ENCODE measurements around the gene CCDC18. TPM values are rescaled to one million over a fixed set of nuclear protein-coding genes. Genes with fewer than 3 reads are reported as not detected.

CCDC18 gene
- total RNA-seq, 2 experiments from 2014 or later: 21.8 to 24.6 TPM

DNA sequence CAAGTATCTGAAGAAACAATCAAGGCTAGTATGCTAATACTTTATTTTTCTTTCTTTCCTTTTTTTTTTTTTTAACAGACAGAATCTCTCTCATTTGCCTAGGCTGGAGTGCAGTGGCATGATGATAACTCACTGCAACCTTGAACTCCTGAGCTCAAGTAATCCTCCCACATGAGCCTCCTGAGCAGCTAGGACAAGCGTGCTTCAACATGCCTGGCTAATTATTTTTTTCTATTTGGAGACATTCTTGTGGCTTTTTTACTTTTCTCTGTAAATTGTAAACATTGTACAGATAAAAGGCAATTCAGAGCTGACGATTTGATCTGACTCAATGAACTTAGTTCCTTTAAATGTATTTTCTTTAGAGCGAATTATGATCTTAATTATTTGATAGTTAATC is 41.4 kb downstream of the CCDC18 start:
- CTCF ChIA-PET: interaction anchor here (0.8 to 1.0 kb wide), 2 partner anchors 17 to 83 kb away, joined by 3 to 4 read pairs; no protein-coding TSS in a partner anchor
- intact Hi-C loops (cut with micrococcal nuclease): no loop called here
- Mint-ChIP-seq H3K27ac (no peak overlapping the region), H3K27me3 (no peaks in the 10 kb centered on the region), H3K36me3 (ENCODE audit: low read depth) (peaks cover 56% of the 10 kb centered on the region), H3K9me3 (peaks cover 2% of the 10 kb centered on the region), H3K4me3 (no peak overlapping the region), H3K4me1 (ENCODE audit: low read depth) (peaks cover 20% of the 10 kb centered on the region)
- TF ChIP-seq, protein P1, sequence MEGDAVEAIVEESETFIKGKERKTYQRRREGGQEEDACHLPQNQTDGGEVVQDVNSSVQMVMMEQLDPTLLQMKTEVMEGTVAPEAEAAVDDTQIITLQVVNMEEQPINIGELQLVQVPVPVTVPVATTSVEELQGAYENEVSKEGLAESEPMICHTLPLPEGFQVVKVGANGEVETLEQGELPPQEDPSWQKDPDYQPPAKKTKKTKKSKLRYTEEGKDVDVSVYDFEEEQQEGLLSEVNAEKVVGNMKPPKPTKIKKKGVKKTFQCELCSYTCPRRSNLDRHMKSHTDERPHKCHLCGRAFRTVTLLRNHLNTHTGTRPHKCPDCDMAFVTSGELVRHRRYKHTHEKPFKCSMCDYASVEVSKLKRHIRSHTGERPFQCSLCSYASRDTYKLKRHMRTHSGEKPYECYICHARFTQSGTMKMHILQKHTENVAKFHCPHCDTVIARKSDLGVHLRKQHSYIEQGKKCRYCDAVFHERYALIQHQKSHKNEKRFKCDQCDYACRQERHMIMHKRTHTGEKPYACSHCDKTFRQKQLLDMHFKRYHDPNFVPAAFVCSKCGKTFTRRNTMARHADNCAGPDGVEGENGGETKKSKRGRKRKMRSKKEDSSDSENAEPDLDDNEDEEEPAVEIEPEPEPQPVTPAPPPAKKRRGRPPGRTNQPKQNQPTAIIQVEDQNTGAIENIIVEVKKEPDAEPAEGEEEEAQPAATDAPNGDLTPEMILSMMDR (IDR thresholded peaks at IDR 0.05): no peak
- no peak for ATAC-seq
- no peak for DNase-seq
- POLR2A ChIA-PET: interaction anchor here (1.0 to 1.2 kb wide), 2 partner anchors 14 to 79 kb away, joined by 3 read pairs; no protein-coding TSS in a partner anchor

- TF ChIP-seq, protein P1 (IDR thresholded peaks at IDR 0.05): no peak
- H3K4me1 Mint-ChIP-seq (ENCODE audit: low read depth): peaks cover 20% of the 10 kb centered on the region
- H3K36me3 Mint-ChIP-seq (ENCODE audit: low read depth): peaks cover 48% of the 10 kb centered on the region
- ChIA-PET POLR2A (no interaction called here), CTCF (no interaction called here)
- no peak overlapping the region for H3K4me3 Mint-ChIP-seq
- ATAC-seq (no peak), DNase-seq (no peak)
- intact Hi-C loops (cut with micrococcal nuclease): no loop called here
- H3K9me3 Mint-ChIP-seq: peaks cover 2% of the 10 kb centered on the region
- H3K27ac Mint-ChIP-seq: no peak overlapping the region
- H3K27me3 Mint-ChIP-seq: no peaks in the 10 kb centered on the region
Measured at GRCh38 chr1:93223023-93223675, 42.6 kb downstream of the CCDC18 start.

GRCh38 chr1:93235261-93235660 is 54.7 kb downstream of the CCDC18 start:
- H3K9me3 Mint-ChIP-seq: peaks cover 3% of the 10 kb centered on the region
- ATAC-seq (no peak), DNase-seq (no peak)
- no peaks in the 10 kb centered on the region for H3K27me3 Mint-ChIP-seq
- TF ChIP-seq, protein P1 (IDR thresholded peaks at IDR 0.05): no peak
- H3K27ac Mint-ChIP-seq: no peak overlapping the region
- CTCF ChIA-PET: no interaction called here
- no peaks in the 10 kb centered on the region for H3K4me1 Mint-ChIP-seq (ENCODE audit: low read depth)
- POLR2A ChIA-PET: interaction anchor here (1.2 kb wide), 1 partner anchor 14 kb away, joined by 3 read pairs; no protein-coding TSS in a partner anchor
- H3K4me3 Mint-ChIP-seq: no peak overlapping the region
- H3K36me3 Mint-ChIP-seq (ENCODE audit: low read depth): peaks cover 56% of the 10 kb centered on the region
- intact Hi-C loops (cut with micrococcal nuclease): no loop called here

GRCh38 chr1:93237021-93237420 is 56.5 kb downstream of the CCDC18 start:
- TF ChIP-seq, protein P1 (IDR thresholded peaks at IDR 0.05): no peak
- H3K36me3 Mint-ChIP-seq (ENCODE audit: low read depth): peaks cover 61% of the 10 kb centered on the region
- H3K4me1 Mint-ChIP-seq (ENCODE audit: low read depth): no peaks in the 10 kb centered on the region
- ChIA-PET POLR2A (no interaction called here), CTCF (no interaction called here)
- ATAC-seq (no peak), DNase-seq (no peak)
- no peaks in the 10 kb centered on the region for H3K27me3 Mint-ChIP-seq
- no peak overlapping the region for H3K27ac Mint-ChIP-seq
- peaks cover 6% of the 10 kb centered on the region for H3K9me3 Mint-ChIP-seq
- no peak overlapping the region for H3K4me3 Mint-ChIP-seq
- intact Hi-C loops (cut with micrococcal nuclease): no loop called here

DNA sequence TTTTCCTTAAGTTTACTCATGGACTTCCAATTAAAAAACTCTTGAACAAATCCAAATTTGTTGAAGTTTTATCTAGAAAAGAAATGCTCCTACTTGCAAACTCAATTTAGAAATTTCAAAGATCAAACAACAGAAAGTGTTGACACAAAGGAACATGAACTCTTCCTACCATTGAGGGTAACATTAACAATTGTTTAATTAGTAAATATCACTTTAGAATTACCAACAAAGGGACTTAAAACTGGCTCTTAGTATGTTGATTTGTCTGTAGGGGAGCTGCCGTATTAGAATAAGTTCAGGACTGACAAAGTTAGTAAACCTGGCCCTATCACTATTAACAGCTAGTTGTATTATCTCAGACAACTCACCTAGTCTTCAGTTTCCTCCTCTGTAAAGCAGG is 57.9 kb downstream of the CCDC18 start:
- POLR2A ChIA-PET: no interaction called here
- Mint-ChIP-seq H3K36me3 (ENCODE audit: low read depth) (peaks cover 69% of the 10 kb centered on the region), H3K4me3 (no peak overlapping the region), H3K9me3 (peaks cover 19% of the 10 kb centered on the region), H3K4me1 (ENCODE audit: low read depth) (no peaks in the 10 kb centered on the region), H3K27me3 (no peaks in the 10 kb centered on the region), H3K27ac (no peak overlapping the region)
- TF ChIP-seq, protein P1 (IDR thresholded peaks at IDR 0.05): no peak
- ATAC-seq (no peak), DNase-seq (no peak)
- CTCF ChIA-PET: interaction anchor here (0.8 kb wide), 1 partner anchor 20 kb away, joined by 3 read pairs; no protein-coding TSS in a partner anchor
- intact Hi-C loops (cut with micrococcal nuclease): no loop called here
